NB4 (cell line): ENCODE data around the gene NEK8.
"Not testable (repeated sequence)": the region's sequence is repeated elsewhere in the genome, so short reads cannot be mapped to it uniquely, and the experiment has no call there.

Experiments used
- CTCF ChIP-seq: IDR thresholded peaks from one replicate; pipeline ENCODE4 v1.5.1; 2012; ENCODE audit warnings: low read depth, low read length
- MAX ChIP-seq: IDR thresholded peaks from 2 replicates; pipeline ENCODE4 v1.6.1; 2011; ENCODE audit warnings: low read depth, low read length
- MYC ChIP-seq: IDR thresholded peaks from 2 replicates; pipeline ENCODE4 v1.6.1; 2011; ENCODE audit warnings: low read depth, low read length
- POLR2A ChIP-seq: IDR thresholded peaks from 2 replicates; pipeline ENCODE4 v1.6.1; 2011; ENCODE audit warnings: mild to moderate bottlenecking; ENCODE audit not compliant: insufficient read length; ENCODE audit errors: extremely low read depth

GRCh38 chr17:28723836-28724499 is 4.6 kb upstream of the NEK8 start:
- TF ChIP-seq CTCF, POLR2A, MAX, MYC: not testable (repeated sequence)
